ENCODE results near the gene RARG. TPM values are rescaled to one million over a fixed set of nuclear protein-coding genes. Genes with fewer than 3 reads are reported as not detected.

Gene RARG
- total RNA-seq, 1 experiment from 2014 or later, result 62.0 TPM

DNA sequence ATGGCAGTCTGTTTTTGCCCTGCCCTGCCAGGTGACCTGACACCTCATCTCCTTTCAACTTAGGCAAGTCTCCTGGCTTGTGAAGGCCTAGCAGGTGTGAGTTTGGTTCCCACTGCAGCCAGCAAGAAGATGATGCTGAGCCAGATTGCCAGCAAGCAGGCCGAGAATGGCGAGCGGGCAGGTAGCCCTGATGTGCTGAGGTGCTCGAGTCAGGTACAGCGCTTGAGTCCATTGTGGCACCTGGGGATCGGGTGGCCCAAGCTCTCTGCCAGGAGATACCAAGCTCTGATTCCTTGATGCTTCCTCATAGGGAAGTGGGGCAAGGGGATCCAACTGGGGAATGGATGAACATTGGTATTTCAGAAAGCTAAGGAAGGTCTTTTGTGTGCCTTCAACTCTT is 47.2 kb downstream of the RARG start:
- H3K36me3 ChIP-seq (ENCODE audit: low read depth, low read length), result peaks cover 53% of the 10 kb centered on the region

DNA sequence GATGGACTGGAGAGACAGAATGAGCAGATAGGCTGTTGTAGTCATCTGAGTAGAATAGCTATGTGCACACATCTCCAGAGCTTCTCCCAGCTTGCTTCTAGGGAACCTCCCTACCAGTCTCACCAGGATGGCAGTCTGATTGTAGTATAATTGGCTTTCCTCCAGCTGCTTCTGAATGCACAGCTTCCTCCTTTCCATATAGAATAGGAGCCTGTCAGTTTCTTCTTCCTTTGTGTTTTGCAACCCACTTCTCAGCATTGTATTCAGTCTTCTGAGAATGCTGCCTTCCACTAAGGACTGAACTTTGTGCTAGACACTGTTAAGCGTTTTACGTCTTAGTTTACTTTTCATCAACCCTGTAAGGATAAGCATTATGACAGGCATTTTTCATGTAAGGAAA is 49.1 kb downstream of the RARG start:
- H3K9ac ChIP-seq (ENCODE audit: low read length), result no peak overlapping the region
- ATAC-seq (no peak), DNase-seq (peak; percentile 23)
- peaks cover 31% of the 10 kb centered on the region for H3K4me1 ChIP-seq (ENCODE audit: insufficient read depth, low read length)
- TF ChIP-seq EZH2phosphoT487 (IDR thresholded peaks at IDR 0.05; ENCODE audit: borderline replicate concordance, low read length), result no peak
- TF ChIP-seq, protein P1, sequence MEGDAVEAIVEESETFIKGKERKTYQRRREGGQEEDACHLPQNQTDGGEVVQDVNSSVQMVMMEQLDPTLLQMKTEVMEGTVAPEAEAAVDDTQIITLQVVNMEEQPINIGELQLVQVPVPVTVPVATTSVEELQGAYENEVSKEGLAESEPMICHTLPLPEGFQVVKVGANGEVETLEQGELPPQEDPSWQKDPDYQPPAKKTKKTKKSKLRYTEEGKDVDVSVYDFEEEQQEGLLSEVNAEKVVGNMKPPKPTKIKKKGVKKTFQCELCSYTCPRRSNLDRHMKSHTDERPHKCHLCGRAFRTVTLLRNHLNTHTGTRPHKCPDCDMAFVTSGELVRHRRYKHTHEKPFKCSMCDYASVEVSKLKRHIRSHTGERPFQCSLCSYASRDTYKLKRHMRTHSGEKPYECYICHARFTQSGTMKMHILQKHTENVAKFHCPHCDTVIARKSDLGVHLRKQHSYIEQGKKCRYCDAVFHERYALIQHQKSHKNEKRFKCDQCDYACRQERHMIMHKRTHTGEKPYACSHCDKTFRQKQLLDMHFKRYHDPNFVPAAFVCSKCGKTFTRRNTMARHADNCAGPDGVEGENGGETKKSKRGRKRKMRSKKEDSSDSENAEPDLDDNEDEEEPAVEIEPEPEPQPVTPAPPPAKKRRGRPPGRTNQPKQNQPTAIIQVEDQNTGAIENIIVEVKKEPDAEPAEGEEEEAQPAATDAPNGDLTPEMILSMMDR (conservative IDR thresholded peaks at IDR 0.05; ENCODE audit: low read depth, low read length), result no peak
- TF ChIP-seq EZH2 (IDR thresholded peaks at IDR 0.05; ENCODE audit: low read length, unreplicated experiment), result no peak
- peak overlapping the region; percentile 94 for H3K4me3 ChIP-seq (ENCODE audit: low read length)
- intact Hi-C loops (cut with micrococcal nuclease), result no loop called here
- H3K27me3 ChIP-seq (ENCODE audit: low read length), result no peaks in the 10 kb centered on the region
- peaks cover 39% of the 10 kb centered on the region for H3K79me2 ChIP-seq (ENCODE audit: low read length)
- no peak overlapping the region for H2AFZ ChIP-seq (ENCODE audit: low read length)
- peak overlapping the region; percentile 89 for H3K4me2 ChIP-seq (ENCODE audit: low read length)
- peaks cover 5% of the 10 kb centered on the region for H3F3A ChIP-seq (ENCODE audit: low read length, unreplicated experiment)
- H3K9me3 ChIP-seq (ENCODE audit: low read length), result no peaks in the 10 kb centered on the region
- no peak overlapping the region for H3K27ac ChIP-seq (ENCODE audit: low read length)
- no peaks in the 10 kb centered on the region for H3K9me2 ChIP-seq (replicated peaks; ENCODE audit: low read length)
- BruUV-seq (replicated peaks), result no TSS peak
- CTCF ChIA-PET, result interaction anchor here (0.6 kb wide), 1 partner anchor 12 kb away, joined by 3 read pairs; no protein-coding TSS in a partner anchor
- POLR2A ChIA-PET (ENCODE audit: unreplicated experiment), result no interaction called here
- H3K36me3 ChIP-seq (ENCODE audit: low read depth, low read length), result peaks cover 47% of the 10 kb centered on the region
- no peaks in the 10 kb centered on the region for H4K20me1 ChIP-seq (ENCODE audit: low read length)

More for the DNA sequence above, 47.2 kb downstream of the RARG start:
- Histone ChIP-seq H3K27me3 (ENCODE audit: low read length) (no peaks in the 10 kb centered on the region), H3K4me2 (ENCODE audit: low read length) (no peak overlapping the region), H3F3A (ENCODE audit: low read length, unreplicated experiment) (peaks cover 5% of the 10 kb centered on the region), H2AFZ (ENCODE audit: low read length) (no peak overlapping the region), H3K79me2 (ENCODE audit: low read length) (peaks cover 30% of the 10 kb centered on the region), H4K20me1 (ENCODE audit: low read length) (no peaks in the 10 kb centered on the region), H3K9me3 (ENCODE audit: low read length) (no peaks in the 10 kb centered on the region), H3K9me2 (replicated peaks; ENCODE audit: low read length) (no peaks in the 10 kb centered on the region), H3K9ac (ENCODE audit: low read length) (no peak overlapping the region), H3K4me3 (ENCODE audit: low read length) (no peak overlapping the region), H3K27ac (ENCODE audit: low read length) (no peak overlapping the region), H3K4me1 (ENCODE audit: insufficient read depth, low read length) (peaks cover 22% of the 10 kb centered on the region)
- no TSS peak for BruUV-seq (replicated peaks)
- ChIA-PET POLR2A (ENCODE audit: unreplicated experiment) (no interaction called here), CTCF (no interaction called here)
- ATAC-seq (no peak), DNase-seq (no peak)
- intact Hi-C loops (cut with micrococcal nuclease), result no loop called here
- TF ChIP-seq EZH2 (IDR thresholded peaks at IDR 0.05; ENCODE audit: low read length, unreplicated experiment), result no peak
- TF ChIP-seq, protein P1 (conservative IDR thresholded peaks at IDR 0.05; ENCODE audit: low read depth, low read length), result no peak
- no peak for TF ChIP-seq EZH2phosphoT487 (IDR thresholded peaks at IDR 0.05; ENCODE audit: borderline replicate concordance, low read length)

DNA sequence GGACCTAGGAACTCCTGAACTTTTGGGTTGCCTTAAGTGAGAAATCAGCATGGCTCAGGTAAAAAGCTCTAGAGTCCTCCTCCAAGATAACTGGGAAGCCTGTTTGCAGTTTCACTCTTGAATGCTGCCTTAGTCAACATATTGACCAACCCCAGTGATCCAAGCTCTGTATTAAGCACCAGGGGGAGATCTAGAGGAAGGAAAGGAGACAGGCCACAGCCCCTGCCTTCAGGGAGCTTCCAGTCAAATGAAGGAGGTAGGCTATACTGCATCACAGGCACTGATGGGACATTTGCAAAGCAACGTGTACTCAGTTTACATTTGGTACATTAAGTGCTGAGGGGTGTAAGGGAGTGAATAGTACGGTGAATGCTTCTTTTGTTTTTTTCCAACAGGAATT is 50.1 kb downstream of the RARG start:
- Histone ChIP-seq H3K9ac (ENCODE audit: low read length) (peak overlapping the region; percentile 84; the same call in 1 of the 2 replicates), H3K36me3 (ENCODE audit: low read depth, low read length) (peaks cover 38% of the 10 kb centered on the region), H2AFZ (ENCODE audit: low read length) (no peak overlapping the region), H3K27me3 (ENCODE audit: low read length) (no peaks in the 10 kb centered on the region), H4K20me1 (ENCODE audit: low read length) (no peaks in the 10 kb centered on the region), H3K9me3 (ENCODE audit: low read length) (no peaks in the 10 kb centered on the region), H3K9me2 (replicated peaks; ENCODE audit: low read length) (no peaks in the 10 kb centered on the region), H3F3A (ENCODE audit: low read length, unreplicated experiment) (peaks cover 5% of the 10 kb centered on the region), H3K4me2 (ENCODE audit: low read length) (peak overlapping the region; percentile 89), H3K79me2 (ENCODE audit: low read length) (peaks cover 39% of the 10 kb centered on the region), H3K4me1 (ENCODE audit: insufficient read depth, low read length) (peaks cover 31% of the 10 kb centered on the region), H3K4me3 (ENCODE audit: low read length) (peak overlapping the region; percentile 94), H3K27ac (ENCODE audit: low read length) (peak overlapping the region; percentile 90)
- ChIA-PET CTCF (interaction anchor here (0.6 kb wide), 1 partner anchor 25 kb away, joined by 5 read pairs; the partner anchor contains the start of gene ITGB7), POLR2A (ENCODE audit: unreplicated experiment) (no interaction called here)
- DNase-seq (no peak), ATAC-seq (no peak)
- intact Hi-C loops (cut with micrococcal nuclease), result loop anchor here (2.0 kb wide), 1 partner anchor 39 kb away; no protein-coding TSS in a partner anchor
- TF ChIP-seq EZH2 (IDR thresholded peaks at IDR 0.05; ENCODE audit: low read length, unreplicated experiment) (no peak), EZH2phosphoT487 (IDR thresholded peaks at IDR 0.05; ENCODE audit: borderline replicate concordance, low read length) (no peak)
- TF ChIP-seq, protein P1 (conservative IDR thresholded peaks at IDR 0.05; ENCODE audit: low read depth, low read length), result no peak
- TSS peak; percentile 35 for BruUV-seq (replicated peaks)

Measured in PC-3 (cell line).